ENCODE data around the gene MEX3D. TPM values are rescaled to one million over a fixed set of nuclear protein-coding genes. Genes with fewer than 3 reads are reported as not detected.

MEX3D gene
- total and polyA plus RNA-seq, 2 experiments from 2014 or later: 4.5 to 49.7 TPM

DNA sequence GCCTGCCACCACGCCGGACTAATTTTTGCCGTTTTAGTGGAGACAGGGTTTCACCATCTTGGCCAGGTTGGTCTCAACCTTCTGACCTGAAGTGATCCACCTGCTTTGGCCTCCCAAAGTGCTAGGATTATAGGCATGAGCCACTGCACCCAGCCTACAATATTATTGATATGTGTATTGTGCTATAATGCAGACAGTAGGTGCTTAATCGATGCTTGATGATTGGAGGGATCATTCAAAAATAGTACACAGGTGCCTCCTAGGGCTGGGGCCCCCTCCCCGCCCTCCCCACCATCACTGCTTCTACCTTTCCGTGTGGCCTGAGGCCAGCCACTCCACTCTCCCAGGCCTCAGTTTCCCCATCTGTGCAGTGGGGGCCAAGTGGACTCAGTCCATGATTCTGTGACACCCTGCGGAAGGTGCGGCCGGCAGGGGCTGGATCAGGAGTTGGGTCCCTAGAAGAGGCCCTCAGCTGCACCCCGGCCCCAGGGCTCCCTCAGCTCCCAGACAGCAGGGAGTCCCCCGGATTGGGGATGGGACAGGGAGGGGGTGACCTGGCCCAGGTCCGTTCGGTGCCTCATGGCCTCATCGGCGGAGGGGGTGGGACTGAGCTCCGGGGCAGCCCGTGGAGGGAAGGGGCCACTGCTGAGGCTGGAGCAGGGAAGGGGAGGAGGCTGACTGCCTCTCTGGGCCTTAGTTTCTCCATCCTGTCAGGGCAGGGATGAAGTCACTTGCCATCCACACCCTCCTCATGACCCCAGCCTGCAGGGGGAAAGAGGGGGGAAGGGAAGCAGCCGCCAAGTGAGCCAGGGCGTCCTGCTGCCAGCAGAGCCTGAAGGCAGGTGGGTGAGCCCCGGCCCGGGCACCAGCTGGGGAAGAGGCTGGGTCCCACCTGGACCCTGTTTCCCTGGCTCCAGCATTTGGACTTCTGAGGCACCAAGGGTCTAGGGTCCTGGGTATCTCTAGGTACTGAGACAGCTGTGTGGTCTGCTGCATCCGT lies 56.5 kb downstream of the MEX3D start:
- no peaks in the 10 kb centered on the region for H3K36me3 ChIP-seq
- DNase-seq (ENCODE audit: low read depth in 1 of 2, low spot score in 1 of 2): no peak
- no peaks in the 10 kb centered on the region for H3K9me3 ChIP-seq (ENCODE audit: low read depth)
- H3K4me1 ChIP-seq (ENCODE audit: low read depth): no peaks in the 10 kb centered on the region
- no peak overlapping the region for H3K27ac ChIP-seq
- peaks cover 18% of the 10 kb centered on the region for H3K27me3 ChIP-seq
- TF ChIP-seq, protein P1, sequence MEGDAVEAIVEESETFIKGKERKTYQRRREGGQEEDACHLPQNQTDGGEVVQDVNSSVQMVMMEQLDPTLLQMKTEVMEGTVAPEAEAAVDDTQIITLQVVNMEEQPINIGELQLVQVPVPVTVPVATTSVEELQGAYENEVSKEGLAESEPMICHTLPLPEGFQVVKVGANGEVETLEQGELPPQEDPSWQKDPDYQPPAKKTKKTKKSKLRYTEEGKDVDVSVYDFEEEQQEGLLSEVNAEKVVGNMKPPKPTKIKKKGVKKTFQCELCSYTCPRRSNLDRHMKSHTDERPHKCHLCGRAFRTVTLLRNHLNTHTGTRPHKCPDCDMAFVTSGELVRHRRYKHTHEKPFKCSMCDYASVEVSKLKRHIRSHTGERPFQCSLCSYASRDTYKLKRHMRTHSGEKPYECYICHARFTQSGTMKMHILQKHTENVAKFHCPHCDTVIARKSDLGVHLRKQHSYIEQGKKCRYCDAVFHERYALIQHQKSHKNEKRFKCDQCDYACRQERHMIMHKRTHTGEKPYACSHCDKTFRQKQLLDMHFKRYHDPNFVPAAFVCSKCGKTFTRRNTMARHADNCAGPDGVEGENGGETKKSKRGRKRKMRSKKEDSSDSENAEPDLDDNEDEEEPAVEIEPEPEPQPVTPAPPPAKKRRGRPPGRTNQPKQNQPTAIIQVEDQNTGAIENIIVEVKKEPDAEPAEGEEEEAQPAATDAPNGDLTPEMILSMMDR (IDR thresholded peaks at IDR 0.05; ENCODE audit: low read depth, low read length): no peak
- H3K4me3 ChIP-seq: no peak overlapping the region

DNA sequence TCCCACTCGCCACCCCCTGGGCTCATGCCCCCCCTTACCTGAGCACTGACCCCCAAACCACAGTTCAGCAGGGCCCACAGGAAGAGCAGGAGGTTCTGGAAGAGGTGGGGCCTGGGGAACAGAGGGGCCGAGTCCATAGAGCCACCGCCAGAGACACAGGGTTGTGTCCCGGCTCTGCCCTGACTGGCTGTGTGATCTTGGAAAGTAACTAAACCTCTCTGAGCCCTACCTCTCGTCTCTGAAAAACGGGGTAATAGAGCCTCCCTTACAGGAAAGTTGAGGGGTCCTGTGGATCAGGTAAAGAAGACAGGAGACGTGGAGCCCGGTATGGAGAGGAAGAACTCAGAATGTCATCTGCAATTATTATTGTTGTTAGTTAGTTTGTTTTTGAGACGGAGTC lies 57.3 kb downstream of the MEX3D start:
- DNase-seq (ENCODE audit: low read depth in 1 of 2, low spot score in 1 of 2): no peak
- Histone ChIP-seq H3K9me3 (ENCODE audit: low read depth) (no peaks in the 10 kb centered on the region), H3K4me3 (no peak overlapping the region), H3K27ac (no peak overlapping the region), H3K4me1 (ENCODE audit: low read depth) (no peaks in the 10 kb centered on the region), H3K36me3 (no peaks in the 10 kb centered on the region), H3K27me3 (peaks cover 18% of the 10 kb centered on the region)
- TF ChIP-seq, protein P1 (IDR thresholded peaks at IDR 0.05; ENCODE audit: low read depth, low read length): no peak

DNA sequence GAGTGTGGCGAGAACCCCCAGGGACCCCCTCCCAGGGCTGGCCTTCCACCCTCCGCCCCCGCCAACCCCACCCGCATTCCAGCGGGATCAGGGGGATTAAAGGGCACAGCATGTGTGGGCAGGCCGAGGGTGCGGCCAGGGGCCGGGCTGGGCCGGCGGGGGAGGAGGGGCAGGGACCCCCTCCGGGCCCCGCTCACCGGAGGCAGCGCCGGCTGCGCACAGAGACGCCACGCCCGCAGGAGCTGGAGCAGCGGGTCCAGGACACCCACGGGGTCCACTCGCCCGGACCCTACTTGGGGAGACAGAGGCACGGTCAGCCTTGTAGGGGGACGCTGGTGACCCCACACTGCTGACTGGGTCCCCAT lies 57.7 kb downstream of the MEX3D start:
- Histone ChIP-seq H3K27ac (no peak overlapping the region), H3K4me1 (ENCODE audit: low read depth) (no peaks in the 10 kb centered on the region), H3K36me3 (no peaks in the 10 kb centered on the region), H3K27me3 (peaks cover 18% of the 10 kb centered on the region), H3K9me3 (ENCODE audit: low read depth) (no peaks in the 10 kb centered on the region), H3K4me3 (no peak overlapping the region)
- DNase-seq (ENCODE audit: low read depth in 1 of 2, low spot score in 1 of 2): no peak
- TF ChIP-seq, protein P1 (IDR thresholded peaks at IDR 0.05; ENCODE audit: low read depth, low read length): no peak

DNA sequence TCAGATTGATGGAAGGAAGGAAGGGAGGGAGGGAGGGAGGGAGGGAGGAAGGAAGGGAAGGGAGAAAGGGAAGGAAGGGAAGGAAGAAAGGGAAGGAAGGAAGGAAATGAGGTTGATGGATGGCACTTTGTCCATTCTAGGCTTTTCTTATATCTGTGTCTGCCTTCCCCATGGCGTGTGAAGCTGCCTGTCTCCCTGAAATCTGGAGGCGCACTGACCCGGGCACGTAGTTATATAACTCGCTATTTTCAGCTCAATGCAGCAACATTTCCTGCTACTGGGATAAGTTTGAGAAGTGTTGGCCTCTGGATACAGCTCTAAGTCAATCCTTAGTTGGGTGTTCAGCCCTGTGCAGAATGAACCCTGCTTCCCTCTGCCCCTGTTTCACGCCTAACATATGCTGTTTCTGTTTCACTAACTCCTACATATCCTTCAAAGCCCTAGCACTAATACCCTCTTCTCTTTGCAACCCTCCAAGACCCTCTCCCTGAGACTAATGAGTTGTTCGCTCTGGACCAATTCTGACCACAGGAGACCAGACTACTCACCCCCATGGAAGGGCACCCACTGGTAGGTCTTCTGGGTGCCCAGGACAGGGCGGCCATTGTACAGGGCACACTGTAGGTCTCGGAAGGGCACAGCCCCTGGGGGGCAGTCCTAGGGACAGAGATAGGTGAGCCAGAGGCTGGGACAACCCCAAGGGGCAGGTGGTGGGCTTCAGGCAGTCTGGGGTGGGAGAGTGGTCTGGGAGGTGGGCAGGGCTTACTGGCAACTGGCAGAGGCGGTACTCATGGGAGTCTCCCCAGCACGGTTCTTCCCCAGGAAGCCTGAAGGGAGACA lies 58.3 kb downstream of the MEX3D start:
- Histone ChIP-seq H3K4me3 (no peak overlapping the region), H3K4me1 (ENCODE audit: low read depth) (no peaks in the 10 kb centered on the region), H3K36me3 (no peaks in the 10 kb centered on the region), H3K27ac (no peak overlapping the region), H3K27me3 (peaks cover 18% of the 10 kb centered on the region), H3K9me3 (ENCODE audit: low read depth) (no peaks in the 10 kb centered on the region)
- no peak for DNase-seq (ENCODE audit: low read depth in 1 of 2, low spot score in 1 of 2)
- TF ChIP-seq, protein P1 (IDR thresholded peaks at IDR 0.05; ENCODE audit: low read depth, low read length): no peak

DNA sequence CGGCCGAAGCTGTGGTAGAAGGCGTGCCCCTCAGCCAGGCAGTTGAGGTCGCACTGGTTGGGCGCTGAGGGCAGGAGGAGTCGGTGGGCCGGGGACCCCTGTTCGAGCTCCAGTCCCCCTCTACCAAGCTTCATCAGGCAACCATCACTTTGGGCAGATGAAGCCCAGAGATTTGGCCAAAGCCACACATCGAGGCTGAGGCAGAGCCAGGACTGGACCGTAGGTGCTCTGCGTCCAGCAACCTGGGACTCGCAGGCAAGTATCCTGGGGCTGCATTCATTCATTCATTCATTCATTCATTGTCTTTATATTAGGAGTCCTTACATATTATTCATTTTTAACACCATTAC lies 59.6 kb downstream of the MEX3D start:
- Histone ChIP-seq H3K27me3 (peaks cover 18% of the 10 kb centered on the region), H3K4me3 (no peak overlapping the region), H3K36me3 (no peaks in the 10 kb centered on the region), H3K27ac (peak overlapping the region; percentile 32), H3K4me1 (ENCODE audit: low read depth) (no peaks in the 10 kb centered on the region), H3K9me3 (ENCODE audit: low read depth) (no peaks in the 10 kb centered on the region)
- no peak for DNase-seq (ENCODE audit: low read depth in 1 of 2, low spot score in 1 of 2)
- TF ChIP-seq, protein P1 (IDR thresholded peaks at IDR 0.05; ENCODE audit: low read depth, low read length): no peak
